Fibroblast of pulmonary artery (primary cell): Measurements from ENCODE around the gene ST6GALNAC3.

Experiments used
- DNase-seq: peaks from one replicate; pipeline ENCODE4 v3.0.0-alpha.2; 2010; ENCODE audit warnings: low read depth
- H3K4me3 ChIP-seq: replicated peaks from 2 replicates; pipeline ENCODE4 v1.5.1; 2011; ENCODE audit warnings: low read depth, mild to moderate bottlenecking, control low read depth, low read length, moderate library complexity
- TF ChIP-seq, protein P1 (sequence below): IDR thresholded peaks from 2 replicates; pipeline ENCODE4 v1.5.1; 2011; ENCODE audit warnings: mild to moderate bottlenecking, control low read depth, low read length, inconsistent platforms; ENCODE audit errors: missing control alignments

Gene ST6GALNAC3

DNA sequence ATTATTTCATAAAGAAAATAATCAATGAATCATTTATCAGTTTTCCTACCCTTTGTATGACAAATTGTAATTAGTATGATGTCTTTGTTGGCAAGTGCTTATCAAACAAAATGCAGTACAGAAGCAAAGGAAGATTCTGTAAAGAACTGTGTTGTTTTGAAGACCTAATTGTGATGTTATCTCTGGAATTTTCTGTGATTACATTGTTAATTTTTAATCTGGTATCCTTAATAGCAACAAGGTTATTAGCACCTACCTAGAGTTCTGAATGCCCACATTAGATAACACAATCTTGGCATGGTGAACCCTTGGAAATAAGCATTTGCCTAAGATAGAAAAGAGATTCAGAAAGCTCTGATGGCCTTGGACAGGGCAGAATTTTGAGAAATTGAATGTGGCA lies 518.6 kb downstream of the ST6GALNAC3 start:
- TF ChIP-seq, protein P1, sequence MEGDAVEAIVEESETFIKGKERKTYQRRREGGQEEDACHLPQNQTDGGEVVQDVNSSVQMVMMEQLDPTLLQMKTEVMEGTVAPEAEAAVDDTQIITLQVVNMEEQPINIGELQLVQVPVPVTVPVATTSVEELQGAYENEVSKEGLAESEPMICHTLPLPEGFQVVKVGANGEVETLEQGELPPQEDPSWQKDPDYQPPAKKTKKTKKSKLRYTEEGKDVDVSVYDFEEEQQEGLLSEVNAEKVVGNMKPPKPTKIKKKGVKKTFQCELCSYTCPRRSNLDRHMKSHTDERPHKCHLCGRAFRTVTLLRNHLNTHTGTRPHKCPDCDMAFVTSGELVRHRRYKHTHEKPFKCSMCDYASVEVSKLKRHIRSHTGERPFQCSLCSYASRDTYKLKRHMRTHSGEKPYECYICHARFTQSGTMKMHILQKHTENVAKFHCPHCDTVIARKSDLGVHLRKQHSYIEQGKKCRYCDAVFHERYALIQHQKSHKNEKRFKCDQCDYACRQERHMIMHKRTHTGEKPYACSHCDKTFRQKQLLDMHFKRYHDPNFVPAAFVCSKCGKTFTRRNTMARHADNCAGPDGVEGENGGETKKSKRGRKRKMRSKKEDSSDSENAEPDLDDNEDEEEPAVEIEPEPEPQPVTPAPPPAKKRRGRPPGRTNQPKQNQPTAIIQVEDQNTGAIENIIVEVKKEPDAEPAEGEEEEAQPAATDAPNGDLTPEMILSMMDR: no peak
- no peak for DNase-seq
- H3K4me3 ChIP-seq: no peak overlapping the region

DNA sequence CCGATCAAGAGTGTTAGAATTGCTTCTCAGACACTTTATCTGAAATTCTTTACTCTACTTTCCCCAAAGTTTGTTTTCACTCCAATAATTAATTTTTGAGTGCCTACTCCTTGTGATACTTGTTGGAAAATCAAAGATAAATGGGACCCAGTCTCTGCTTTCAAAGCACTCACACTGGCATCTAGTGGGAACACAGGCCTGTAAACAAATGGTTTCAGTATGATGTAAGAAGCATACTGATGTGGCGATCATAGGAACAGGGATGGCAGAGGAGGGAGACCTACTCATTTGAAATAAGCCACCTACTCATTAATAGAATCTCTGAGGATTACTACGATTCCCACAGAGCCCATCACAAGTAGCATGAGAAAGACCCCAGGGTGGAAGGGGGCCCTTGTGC lies 519.1 kb downstream of the ST6GALNAC3 start:
- TF ChIP-seq, protein P1: no peak
- no peak overlapping the region for H3K4me3 ChIP-seq
- no peak for DNase-seq

DNA sequence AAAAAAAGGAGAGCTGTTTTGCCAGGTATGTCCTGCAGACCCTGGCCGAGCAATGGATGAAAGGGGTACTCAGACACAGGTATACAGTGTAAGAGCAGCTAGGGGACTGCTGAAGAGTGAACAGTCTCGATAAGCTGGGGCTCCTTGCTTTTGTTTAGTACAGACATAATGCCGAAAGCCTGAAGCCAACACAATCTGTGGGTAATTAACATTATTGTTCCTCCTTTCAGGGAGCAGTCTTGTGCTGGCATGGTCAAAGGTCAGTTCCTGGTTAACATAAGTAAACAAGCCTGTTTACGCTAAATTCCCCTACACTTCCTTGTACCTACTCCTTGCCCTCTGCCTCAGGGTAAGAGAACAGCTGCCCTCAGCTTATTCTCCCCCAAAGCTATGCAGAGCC lies 520.5 kb downstream of the ST6GALNAC3 start:
- TF ChIP-seq, protein P1: no peak
- H3K4me3 ChIP-seq: no peak overlapping the region
- DNase-seq: no peak

DNA sequence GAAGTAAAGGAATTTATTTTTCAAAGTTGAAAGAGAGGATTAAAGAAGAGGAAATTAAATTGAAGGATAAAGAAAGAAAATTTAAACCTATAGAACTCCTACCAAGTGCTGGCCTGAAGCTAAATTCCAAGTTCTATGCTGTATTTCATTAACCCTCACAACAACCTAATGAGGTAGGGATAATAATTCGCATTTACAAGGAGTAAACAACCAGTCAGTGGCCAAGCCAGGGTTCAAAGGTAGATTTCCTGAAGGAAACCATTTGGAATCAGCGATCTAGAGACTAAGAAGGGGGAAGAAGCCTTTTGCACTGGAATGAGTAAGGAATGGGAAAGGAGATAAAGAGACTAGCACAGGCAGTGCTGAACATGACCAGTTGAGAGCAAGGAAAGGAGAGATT lies 526.9 kb downstream of the ST6GALNAC3 start:
- TF ChIP-seq, protein P1: no peak
- DNase-seq: no peak
- H3K4me3 ChIP-seq: no peak overlapping the region

DNA sequence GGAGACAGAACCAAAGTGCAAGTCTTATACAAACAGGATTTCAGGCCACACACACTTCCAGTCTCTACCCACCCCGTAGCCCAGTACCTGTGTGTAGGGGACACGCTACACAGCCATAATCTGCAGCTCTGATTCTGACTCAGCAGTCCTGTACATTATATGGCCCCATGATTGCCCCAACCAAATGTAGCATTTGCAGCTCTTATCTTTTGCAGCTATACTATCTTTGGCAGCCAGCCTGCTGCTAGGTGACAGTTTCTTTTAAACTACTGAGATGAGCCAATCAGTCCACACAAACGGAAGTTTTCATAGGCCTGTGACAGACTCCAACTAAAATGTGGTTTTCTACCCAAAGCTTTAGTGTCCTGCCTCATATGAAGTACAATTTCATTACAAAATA lies 533.2 kb downstream of the ST6GALNAC3 start:
- no peak overlapping the region for H3K4me3 ChIP-seq
- no peak for DNase-seq
- TF ChIP-seq, protein P1: no peak

DNA sequence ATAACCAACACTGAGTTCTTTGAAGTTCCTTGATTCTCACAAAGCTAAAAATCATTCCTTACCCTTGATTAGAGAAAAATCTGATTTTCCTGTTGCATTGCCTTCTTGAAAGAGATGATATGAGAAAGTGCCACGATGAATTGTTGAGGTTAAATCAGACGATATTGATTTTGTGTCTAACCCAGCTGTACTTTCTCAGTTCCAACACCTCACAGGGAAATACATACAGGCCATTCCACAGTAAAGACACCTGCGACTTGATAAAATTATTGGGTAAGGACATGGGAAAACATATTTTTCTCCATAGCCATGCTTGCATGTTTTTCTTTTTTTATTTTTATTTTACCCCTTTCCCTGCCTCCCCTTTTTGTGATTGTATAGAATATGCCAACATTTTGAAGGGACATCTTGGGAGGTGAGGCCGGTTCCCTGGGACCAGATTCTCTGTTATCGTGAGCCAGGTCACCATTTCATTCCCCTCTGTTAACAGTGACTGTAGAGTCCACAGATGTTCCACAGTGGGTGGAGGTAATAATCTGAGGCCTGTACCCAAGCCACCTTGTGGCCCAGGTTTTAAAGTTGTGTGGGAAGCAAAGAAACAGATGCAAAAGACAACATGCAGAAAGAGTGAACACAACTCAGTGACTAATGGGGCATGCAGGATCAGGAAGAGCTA lies 537.4 kb downstream of the ST6GALNAC3 start:
- TF ChIP-seq, protein P1: no peak
- H3K4me3 ChIP-seq: no peak overlapping the region
- DNase-seq: no peak

DNA sequence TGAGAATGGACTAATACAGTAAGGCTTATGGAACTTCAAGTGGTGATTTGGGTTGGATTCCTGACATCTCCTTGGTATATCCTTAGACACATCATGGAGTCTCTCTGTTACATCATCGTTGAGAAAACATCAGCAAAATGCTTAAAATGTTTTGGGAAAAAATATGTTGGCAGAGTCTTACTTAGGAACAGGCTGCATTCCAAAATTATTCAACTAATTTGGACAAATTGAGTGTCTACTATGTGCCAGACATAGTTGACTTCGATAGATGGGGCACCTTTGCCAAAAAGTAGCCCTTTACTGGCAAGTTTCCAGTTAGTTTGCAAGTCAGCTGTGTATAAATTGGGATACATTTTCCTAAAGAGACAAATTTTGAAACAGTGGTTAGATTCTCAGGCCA lies 539.3 kb downstream of the ST6GALNAC3 start:
- TF ChIP-seq, protein P1: no peak
- no peak for DNase-seq
- no peak overlapping the region for H3K4me3 ChIP-seq
